Stimulated activated CD4-positive, alpha-beta T cell treated with anti-CD3 and anti-CD28 coated beads, TNF-alpha, amount 100 ng/mL, for 48 hours (primary cell): Measurements from ENCODE around the gene DECR2.

Source experiments
- DNase-seq, 3 donors: peaks; one replicate each; pipeline ENCODE4 v3.0.0-alpha.2; 2020; ENCODE audit warnings: low read depth in 3 of 3

The DECR2 gene

DNA sequence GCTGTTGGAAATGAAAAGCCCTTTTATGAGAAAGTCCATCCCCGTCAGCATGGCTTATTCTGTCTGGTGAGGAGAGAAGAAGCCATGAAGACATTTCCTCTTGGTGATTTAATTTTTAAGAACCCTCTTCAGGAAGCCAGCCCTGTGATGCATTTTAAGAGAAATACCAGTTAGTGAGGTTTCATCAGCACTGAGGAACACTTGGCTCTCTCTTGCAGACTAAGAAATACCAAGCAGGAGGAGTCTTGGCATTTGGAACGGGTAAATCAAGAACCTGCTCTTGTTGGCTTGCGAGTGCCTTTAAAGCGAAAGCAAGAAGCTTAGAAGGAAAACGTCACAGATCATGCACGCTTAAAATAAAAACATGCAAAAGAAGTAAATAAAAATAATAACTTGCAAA is 41.3 kb downstream of the DECR2 start:
- DNase-seq, result no peak

DNA sequence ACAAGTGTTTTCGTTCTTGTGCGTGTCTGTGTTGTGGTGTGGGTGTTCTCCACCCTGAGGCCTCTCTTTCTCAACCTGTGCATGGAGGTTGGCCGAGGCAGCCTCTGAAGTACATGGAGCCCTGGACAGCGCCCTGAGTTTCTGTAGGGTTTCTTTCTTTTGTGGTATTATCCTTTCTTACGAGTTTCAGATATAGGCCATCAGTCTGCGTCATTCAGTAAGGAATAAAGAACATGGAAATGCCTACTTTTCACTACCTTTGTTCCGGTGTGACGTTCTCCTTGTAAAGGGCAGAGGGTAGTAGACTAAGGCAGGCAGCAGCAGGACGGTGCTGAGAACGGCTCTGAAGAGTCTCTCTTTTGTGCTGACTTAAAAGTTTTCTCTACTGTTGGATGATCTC is 42.3 kb downstream of the DECR2 start:
- DNase-seq, result no peak

GRCh38 chr16:445566-445965 is 43.9 kb downstream of the DECR2 start:
- DNase-seq, result no peak

- no peak for DNase-seq
Measured at GRCh38 chr16:450385-450784, 48.7 kb downstream of the DECR2 start.

- no peak for DNase-seq
Measured at GRCh38 chr16:450785-451512, 49.3 kb downstream of the DECR2 start.

GRCh38 chr16:454397-454940 is 52.8 kb downstream of the DECR2 start:
- DNase-seq, result no peak

- DNase-seq, result no peak
Measured at GRCh38 chr16:455453-455852, 53.8 kb downstream of the DECR2 start.

GRCh38 chr16:456891-457483 is 55.3 kb downstream of the DECR2 start:
- no peak for DNase-seq

DNA sequence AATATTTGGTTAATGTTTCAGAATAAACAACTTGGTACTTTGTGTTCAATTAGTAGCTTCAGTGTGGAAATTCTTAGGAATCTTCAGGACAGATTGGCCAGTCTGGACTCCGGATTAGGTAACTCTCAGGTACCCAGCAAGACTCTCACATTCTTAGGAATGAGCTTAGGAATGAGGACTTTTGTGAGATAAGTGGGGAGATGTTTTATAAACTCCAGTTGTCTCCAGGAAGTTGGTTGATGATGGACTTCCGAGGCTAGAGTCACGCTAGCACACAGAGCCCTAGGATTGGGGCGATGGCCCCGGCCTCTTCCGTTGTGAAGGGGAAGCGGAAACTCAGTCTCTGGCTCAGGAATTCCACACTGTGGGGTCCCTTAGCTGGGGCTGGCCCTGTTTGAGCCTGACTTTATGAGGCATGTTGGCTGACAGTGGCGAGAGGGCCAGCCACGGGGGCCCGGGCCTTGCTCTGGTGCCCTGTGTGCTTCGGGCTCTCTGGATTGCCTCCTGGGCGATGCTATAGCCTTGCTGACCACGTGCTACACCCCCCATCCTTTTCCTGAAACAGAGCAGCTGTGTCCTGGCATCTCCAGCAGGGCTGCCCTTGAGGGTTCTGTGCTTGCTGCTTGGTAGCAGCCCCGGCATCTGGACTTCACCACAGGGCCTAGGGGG is 56.2 kb downstream of the DECR2 start:
- no peak for DNase-seq

- no peak for DNase-seq
Measured at GRCh38 chr16:459761-460160, 58.1 kb downstream of the DECR2 start.

DNA sequence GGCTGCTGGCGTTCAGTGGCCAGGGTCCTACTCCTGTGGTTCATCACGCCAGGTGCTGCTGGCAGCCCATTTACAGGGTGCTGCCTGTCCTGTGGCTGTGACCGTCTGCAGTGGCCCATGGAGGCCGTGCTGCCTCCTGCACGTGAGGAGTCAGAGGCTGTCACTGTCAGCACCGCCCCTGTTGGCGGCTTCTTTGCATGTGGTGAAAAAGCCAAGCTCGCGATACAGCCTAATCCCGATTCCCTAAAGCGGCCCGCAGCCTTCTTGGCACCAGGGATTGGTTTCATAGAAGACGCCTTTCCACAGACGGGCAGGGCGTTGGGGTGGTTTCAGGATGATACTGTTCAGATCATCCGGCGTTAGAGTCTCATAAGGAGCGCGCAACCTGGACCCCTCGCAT is 59.1 kb downstream of the DECR2 start:
- DNase-seq, result no peak
